A375 (cell line): ENCODE measurements around the gene RFX7. TPM values are rescaled to one million over a fixed set of nuclear protein-coding genes. Genes with fewer than 3 reads are reported as not detected.

Experiments used
- small RNA-seq: library from RNA; depleted of rRNA; stranded (forward); fragments of <200 nt; gene quantifications from one replicate; pipeline ENCODE3, GENCODE V24; 2014
- total RNA-seq: library from RNA; depleted of rRNA; stranded (reverse); fragments of >200 nt; shearing (Covaris generic); gene quantifications from 2 replicates; pipeline ENCODE4 v1.2.3, GENCODE V29; 2014; rRNA removed

The RFX7 gene
- 3.7 and 5.4 TPM in 2 replicates for total RNA-seq

DNA sequence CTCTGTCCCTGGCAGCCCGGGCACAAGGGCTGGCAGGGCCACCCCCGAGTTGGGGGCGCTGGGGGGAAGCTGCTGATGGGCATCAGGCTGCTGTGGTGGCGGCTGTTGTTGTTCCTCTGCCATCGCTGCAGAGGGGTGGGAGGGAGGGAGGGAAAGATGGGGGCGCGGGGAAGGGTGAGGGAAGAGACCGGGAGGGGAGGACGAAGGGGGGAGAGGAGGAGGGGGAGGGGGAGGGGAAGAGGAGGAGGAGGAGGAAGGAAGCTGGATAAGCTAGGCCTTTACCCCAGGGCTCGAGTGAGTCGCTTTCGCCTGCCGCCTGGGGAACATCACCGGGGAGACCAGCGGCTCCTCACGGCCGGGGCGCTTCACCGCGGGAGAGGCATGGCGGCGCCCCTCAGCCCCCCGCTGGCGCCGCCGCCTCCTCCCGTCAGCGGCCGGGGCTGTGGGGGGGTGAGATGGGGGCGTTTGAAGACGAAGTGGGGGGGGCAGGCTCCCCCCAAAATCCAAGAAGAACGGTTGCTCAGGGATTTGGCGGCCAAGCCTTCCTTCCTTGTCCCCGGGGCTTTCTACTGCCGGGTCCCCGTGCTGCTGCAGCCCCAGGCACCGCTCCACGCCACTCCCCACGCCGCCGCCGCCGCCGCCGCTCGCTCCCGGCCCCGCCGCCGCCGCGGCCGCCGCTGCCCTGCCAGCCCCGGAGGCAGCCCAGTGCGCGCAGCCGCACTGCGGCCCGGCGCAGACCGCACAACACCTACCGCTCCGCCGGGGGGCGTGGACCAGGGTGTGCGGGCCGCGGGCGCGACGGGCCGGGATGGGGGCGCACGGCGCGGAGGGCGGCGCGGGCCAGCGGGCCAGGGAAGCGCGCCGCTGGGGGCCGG, at the start of gene RFX7:
Gene RFX7 (minus strand): TSS at position 717 of the 875 bp plus-strand sequence. CDS start 594 bp downstream, at position 123.

Small RNA genes lying within 50 kb of the gene (small RNA-seq; reads per million reads assigned to genes)
- not detected for gene CD24P2
- gene RNU6-1287P = not detected

Other genes with a start within 250 kb of the RFX7 start
- gene TEX9, start 121.5 kb upstream of the RFX7 start, total RNA-seq = 3.8 and 5.2 TPM in 2 replicates
- 6.6 and 8.3 TPM in 2 replicates for gene MNS1, start 221.3 kb upstream of the RFX7 start, total RNA-seq